Stimulated activated CD4-positive, alpha-beta T cell treated with anti-CD3 and anti-CD28 coated beads, Interleukin-15, amount 100 ng/mL, for 48 hours (primary cell): ENCODE results near the gene RTN4.
A peak's percentile ranks its signal among the peaks of the same experiment; 100 is the strongest.
"Not testable (repeated sequence)": the region's sequence is repeated elsewhere in the genome, so short reads cannot be mapped to it uniquely, and the experiment has no call there.

Source experiments
- DNase-seq, 2 donors: peaks; one replicate each; pipeline ENCODE4 v3.0.0-alpha.2; 2020; ENCODE audit warnings: low read depth in 2 of 2

RTN4 gene

DNA sequence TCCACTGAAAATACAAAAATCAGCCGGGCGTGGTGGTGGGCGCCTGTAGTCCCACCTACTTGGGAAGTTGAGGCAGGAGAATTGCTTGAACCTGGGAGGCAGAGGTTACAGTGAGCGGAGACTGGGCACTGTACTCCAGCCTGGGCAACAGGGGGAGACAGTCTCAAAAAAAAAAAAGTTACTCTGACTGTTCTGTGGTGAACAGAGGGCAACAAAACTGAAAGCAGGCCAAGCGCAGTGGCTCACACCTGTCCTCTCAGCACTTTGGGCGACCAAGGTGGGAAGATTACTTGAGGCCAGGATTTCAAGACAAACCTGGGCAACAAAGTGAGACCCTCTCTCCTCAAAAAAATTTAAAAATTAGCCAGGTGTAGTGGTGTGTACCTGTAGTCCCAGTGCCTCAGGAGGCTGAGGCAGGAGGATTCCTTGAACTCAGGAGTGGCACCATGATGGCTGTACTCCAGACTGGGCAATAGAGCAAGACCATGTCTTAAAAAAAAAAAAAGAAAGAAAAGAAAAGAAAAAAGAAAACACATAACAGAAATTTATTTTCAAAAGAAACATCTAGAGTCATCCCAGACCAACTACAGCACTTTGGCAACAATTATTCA, 13.6 kb upstream of the RTN4 start:
- no peak for DNase-seq

DNA sequence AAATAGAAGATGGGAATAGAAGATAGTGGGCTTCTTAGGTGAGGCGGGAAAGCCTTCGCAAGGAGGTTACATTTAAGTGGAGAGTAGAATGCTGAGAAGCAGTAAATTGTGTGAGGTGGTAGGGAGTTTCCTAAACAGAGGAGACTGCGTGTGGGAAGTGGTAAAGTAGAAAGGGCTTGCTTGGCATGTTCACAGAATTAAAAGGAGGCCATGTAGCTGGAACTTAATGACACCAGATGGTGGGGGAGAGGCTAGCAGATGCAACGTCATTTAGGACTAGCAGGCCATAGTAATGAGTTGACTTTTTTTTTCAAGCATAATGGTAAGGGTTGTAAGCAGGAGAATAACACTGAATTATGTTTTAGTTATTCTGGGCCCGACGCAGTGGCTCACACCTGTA, 13.0 kb upstream of the RTN4 start:
- no peak for DNase-seq

- DNase-seq = no peak
Measured at GRCh38 chr2:55062754-55063153, 12.5 kb upstream of the RTN4 start.

- DNase-seq = no peak
Measured at GRCh38 chr2:55061523-55062344, 11.5 kb upstream of the RTN4 start.

GRCh38 chr2:55059793-55060192, 9.5 kb upstream of the RTN4 start:
- DNase-seq = no peak

GRCh38 chr2:55057474-55057873, 7.2 kb upstream of the RTN4 start:
- no peak for DNase-seq

GRCh38 chr2:55056024-55056521, 5.8 kb upstream of the RTN4 start:
- DNase-seq = no peak

DNA sequence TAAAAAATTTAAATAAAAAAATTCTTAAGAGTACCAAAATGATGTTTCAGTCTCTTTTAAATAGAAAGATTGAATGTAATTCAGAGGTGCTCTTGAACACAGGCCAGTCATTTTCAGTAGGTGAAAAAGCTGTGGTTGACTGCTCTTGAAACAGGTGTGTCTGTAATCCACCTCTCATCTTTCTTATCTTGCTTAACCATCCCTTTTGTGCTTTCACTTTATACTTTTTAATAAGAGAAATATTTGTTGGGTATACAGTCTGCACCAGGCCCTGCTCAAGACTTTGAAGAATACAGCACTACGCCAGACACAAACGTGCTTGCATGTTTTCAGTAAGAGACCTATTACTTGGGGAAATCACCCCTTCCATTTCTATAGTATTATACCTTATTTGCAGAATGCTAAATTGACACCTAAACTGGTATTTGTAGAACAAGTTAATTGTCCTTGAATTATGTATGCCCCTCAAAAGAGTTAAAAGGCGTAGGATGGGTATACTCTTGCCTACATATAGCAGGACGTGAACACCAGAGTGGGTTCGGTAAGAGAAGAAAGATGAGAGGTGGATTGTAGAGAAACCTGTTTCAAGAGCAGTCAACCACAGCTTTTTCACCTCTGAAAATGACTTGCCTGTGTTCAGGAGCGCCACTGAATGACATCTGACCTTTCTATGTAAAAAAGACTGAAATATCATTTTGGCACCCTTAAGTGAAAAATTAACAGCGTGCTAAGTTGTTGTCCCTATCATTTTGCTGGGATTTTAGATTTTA, 4.0 kb upstream of the RTN4 start:
- DNase-seq = no peak

- DNase-seq = not testable (repeated sequence)
Measured at GRCh38 chr2:55053225-55053624, 3.0 kb upstream of the RTN4 start.

GRCh38 chr2:55052129-55053061, 2.1 kb upstream of the RTN4 start:
- no peak for DNase-seq

GRCh38 chr2:55051026-55051866, 995 bp upstream of the RTN4 start:
- DNase-seq = no peak

GRCh38 chr2:55049821-55050099, 491 bp downstream of the RTN4 start:
- DNase-seq = peak in 1 of 2 donors; percentile 22

DNA sequence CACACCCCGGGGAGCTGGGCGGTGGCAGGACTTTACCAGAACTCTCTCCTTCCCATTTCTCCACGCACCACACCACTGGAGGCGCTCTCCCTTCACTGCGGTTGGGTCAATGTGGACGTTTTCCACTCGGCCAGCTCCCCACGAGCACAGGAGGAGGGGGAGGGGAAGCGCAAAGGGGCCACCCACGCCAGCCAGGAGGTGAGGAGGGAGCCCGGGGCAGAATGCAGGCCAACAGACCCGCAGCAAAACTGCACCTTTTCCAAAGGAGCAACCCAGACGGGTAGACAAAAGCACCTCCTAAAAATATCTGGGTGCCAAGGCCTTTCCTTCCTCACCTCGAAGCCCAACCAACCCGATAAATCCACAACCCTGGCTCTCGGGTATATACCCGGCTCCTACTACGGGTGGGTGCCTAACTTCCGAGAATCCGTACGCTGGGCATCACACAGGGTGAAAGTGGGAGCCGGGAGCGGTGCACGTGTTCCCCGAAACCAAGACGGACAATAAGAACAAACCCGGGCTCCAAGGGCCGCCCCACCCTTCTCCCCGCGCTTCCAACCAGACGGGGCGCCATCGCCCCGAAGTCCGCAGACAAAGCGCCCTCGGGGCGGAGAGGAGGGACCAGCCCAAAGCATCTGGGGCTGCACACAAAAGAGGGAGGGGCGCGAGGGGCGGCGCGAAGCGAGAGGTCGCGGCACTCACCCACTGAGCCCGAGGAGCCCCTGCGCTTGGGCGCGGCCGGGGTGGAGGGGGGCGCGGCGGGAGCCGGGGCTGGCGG, 1.0 kb downstream of the RTN4 start:
- peak in 1 of 2 donors; percentile 45 for DNase-seq

- DNase-seq = no peak
Measured at GRCh38 chr2:55048508-55049042, 1.7 kb downstream of the RTN4 start.

DNA sequence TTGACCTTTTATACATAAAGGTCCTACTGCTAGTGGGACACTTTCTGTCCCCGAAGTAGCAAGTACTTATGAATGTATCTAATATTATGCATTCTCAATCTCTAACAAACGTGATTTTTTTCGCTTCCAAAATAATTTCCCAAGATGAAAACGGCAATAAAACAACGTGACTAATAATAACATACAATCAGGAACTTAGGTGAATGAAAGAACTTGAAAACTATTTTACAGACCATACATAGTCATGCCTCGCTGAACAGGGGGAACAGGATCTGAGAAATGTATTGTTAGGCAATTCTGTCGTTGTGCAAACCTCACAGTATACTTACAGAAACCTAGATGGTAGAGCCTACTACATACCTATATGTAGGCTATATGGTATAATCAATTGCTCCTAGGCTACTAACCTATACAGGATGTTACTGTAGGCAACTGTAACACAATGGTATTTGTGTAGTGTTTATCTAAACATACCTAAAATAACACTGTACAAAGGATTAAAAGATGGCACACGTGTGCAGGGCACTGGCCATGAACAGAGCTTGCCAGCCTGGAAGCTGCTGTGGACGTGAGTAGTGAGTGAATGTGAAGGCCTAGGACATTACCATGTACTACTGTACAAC, 2.5 kb downstream of the RTN4 start:
- no peak for DNase-seq

- DNase-seq = no peak
Measured at GRCh38 chr2:55045780-55046179, 4.5 kb downstream of the RTN4 start.

DNA sequence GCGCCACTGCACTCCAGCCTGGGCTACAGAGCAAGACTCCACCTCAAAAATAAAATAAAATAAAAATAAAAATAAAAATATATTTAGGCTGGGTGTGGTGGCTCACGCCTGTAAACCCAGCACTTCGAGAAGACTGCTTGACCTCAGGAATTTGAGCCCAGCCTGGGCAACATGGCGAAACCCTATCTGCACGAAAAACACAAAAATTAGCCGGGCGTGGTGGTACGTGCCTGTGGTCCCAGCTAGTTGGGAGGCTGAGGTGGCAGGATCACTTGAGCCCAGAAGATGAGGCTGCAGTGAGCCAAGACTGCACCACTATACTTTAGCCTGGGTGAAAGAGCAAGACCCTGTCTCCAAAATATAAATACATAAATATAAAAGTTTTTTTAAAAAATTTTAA, 6.4 kb downstream of the RTN4 start:
- no peak for DNase-seq

DNA sequence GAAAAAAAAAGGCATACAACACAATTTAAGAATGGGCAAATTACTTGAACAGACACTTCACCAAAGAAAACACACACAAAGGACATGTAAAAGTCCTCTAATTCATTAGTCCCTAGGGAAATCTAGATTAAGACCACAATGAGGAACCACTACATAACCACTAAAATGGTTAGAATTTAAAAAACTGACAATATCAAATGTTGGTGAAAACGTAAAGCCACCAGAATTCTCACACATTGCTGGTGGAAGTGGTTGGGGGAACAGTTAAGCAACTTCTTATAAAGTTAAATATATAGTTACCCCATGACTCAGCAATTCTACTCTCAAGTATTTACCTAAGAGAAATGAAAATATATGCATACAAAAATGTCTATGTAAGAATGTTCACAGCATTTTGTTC, 11.8 kb downstream of the RTN4 start:
- DNase-seq = no peak

DNA sequence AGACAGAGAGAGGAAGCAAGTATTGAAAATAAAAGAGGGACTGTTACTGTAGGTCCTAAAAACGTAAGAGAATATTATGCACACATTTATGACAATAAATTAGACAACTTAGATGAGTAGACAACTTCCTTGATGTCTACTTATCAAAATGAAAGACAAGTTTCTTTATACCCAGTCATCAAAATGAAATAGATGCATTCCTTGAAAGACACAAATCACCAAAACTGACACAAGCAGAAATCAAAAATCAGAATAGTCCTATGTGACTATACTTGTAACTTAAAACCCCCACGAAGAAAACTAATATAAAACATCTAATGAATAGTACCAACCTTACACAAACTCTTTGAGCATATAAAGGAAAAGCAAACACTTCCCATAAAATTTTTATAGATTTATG, 14.5 kb downstream of the RTN4 start:
- DNase-seq = no peak
